Activated T-cell treated with anti-CD3 and anti-CD28 coated beads, Interleukin-2, amount 50 U/mL, for 1 hour (primary cell): Measurements from ENCODE around the gene CASP7.
"Not testable (repeated sequence)": the region's sequence is repeated elsewhere in the genome, so short reads cannot be mapped to it uniquely, and the experiment has no call there.

Experiments used
- DNase-seq: peaks from one replicate; pipeline ENCODE4 v3.0.0-alpha.2; 2020

CASP7 gene

DNA sequence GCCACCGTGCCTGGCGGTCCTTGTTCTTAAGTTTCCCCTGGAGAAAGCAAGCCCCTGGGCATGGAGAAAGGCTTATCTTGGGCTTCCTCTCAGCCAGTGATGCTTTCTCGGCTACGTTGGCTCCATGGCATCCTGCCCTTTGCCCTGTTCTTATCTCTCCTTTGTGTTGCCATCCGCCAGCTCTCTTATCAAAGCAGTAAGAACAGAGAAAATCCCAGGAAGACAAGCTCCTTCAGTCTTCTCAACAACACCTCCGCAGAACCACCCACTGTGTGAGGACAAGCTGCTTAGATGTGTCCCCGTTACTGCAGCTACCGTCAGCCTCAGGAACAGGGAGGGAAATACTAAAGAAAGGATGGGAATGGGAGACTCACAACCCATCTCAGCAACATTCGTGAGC lies 75.1 kb downstream of the CASP7 start:
- DNase-seq, result no peak

DNA sequence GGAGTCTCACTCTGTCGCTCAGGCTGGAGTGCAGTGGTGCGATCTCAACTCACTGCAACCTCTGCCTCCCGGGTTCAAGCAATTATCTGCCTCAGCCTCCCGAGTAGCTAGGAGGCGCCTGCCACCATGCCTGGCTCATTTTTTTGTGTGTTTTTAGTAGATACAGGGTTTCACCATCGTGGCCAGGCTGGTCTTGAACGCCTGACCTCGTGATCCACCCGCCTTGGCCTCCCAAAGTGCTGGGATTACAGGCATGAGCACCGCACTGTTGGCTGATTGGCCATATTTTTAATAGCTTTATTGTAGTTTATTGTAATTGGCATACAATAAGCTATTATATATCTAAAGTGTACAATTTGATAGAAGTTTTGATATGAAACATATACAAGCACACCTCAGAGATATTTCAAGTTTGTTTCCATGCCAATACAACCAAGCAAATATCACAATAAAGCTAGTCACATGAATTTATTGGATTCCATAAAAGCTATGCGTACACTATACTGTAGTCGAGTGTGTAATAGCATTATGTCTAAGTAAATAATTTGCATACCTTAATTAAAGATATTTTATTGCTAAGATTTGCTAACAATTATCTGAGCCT lies 77.3 kb downstream of the CASP7 start:
- DNase-seq, result no peak

DNA sequence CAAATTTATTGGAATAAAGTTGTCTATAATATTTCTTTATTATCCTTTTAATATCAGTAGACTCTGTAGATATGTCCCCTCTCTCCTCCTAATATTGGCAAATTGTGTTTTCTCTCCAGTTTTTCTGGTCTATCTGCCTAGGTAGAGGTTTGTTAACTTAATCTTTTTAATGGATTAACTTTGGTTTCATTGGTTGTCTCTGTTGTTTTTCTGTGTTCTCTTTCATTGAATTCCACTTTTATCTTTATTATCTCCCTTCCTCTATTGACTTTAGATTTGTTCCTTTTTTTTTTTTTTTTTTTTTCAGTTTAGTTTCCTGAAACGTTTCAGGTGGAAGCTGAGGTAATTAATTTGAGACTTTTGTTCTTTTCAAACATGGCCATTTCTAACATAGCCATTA lies 82.4 kb downstream of the CASP7 start:
- DNase-seq, result no peak

GRCh38 chr10:113764582-113764981 lies 84.9 kb downstream of the CASP7 start:
- DNase-seq, result no peak

DNA sequence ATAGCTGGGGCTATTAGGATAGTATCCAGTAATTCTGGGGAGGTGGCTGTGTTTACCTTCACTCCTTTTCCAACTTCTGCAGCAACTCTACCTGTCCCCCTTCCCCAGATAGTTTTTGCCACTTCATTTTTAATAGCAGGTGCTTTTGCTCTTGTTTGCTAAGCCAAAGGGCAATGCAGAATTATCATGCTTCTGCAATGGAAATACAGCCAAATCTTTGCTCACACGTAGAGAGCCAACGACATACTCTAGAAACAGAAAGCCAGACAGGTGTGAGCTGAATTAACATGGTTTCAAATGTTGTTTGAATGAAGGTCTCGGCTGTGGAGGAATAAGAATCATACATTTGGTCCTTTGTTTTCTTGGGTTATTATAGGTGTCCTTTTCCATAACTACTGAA lies 86.2 kb downstream of the CASP7 start:
- DNase-seq, result no peak

GRCh38 chr10:113767222-113767621 lies 87.5 kb downstream of the CASP7 start:
- DNase-seq, result no peak

- DNase-seq, result no peak
Measured at GRCh38 chr10:113770346-113770745, 90.6 kb downstream of the CASP7 start.

DNA sequence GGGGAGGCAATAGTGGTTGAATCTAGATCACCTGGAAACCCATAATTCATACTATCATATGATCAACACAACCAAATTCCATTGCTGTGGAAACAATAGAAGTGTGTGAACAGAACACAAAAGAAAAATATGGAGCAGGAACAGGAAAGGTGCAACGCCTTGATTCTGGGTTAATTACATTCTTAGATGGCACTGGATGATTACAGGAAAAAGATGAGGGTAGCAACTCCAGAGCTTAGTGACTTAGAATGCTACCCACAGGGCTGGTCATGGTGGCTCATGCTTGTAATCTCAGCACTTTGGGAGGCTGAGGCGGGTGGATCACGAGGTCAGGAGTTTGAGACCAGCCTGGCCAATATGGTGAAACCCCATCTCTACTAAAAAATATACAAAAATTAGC lies 91.4 kb downstream of the CASP7 start:
- not testable (repeated sequence) for DNase-seq

DNA sequence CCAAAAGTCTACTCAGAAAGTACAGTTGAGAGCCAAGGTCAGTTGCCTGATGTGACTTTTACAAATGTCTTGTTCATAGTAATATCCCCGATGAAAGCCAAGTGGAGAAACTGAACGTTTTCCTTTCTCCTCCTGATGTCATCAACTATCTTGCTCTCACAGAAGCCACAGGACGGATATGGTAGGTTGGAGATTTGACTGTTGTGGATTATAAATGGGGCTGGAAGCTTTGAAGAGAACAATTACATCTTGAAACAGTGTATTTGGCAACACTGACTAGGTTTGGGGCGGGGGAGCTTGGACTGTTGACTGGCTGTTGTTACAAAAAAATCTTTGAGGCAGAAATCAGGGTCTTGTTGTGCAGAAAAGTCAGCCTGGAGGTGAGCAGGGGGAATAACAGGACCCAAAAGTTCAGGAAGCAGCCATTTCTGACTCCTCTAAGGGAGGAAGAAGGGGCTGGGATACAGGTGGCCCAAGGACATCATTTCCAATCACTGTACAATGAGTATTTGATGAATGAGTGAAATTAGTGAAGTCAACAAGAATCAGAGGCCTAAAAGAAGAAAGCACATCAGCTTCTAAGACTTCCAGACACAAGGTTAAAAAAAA lies 96.1 kb downstream of the CASP7 start:
- DNase-seq, result no peak

DNA sequence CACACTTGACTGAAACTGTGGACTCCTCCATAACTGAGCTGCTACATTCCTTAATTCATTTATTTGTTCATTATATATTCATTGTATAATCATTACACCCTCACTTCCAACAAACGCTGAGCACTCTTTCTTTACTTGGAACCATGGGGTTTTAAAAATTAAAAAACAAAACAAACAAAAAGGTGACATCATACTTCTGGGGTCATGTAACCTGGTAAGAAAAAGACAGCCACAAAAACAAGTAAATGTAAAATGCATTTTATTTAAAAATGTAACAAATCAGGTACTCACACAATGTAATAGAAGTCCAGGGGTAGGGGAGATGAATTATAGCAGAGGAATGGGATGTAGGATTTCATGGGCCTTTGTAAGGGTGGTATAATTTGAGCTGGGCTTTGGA lies 96.8 kb downstream of the CASP7 start:
- DNase-seq, result no peak
